HL-60 (cell line): ENCODE data around the gene EXOC2.

Source experiments
- DNase-seq, 2 experiments: peaks; one replicate each; pipeline ENCODE4 v3.0.0-alpha.2; 2010 to 2020; ENCODE audit warnings: low read depth in 1 of 2, low spot score in 1 of 2
- H3K27ac ChIP-seq: fragments of 250-450 bp; sonication (Bioruptor Pico); replicated peaks from 2 replicates; pipeline ENCODE4 v1.5.1; 2020; ENCODE audit warnings: mild to moderate bottlenecking, moderate library complexity
- H3K27me3 ChIP-seq: fragments of 250-450 bp; sonication (Bioruptor Pico); 2 replicates; pipeline ENCODE4 v1.5.1; 2021; ENCODE audit warnings: mild to moderate bottlenecking, moderate library complexity; ENCODE audit not compliant: insufficient read depth, poor library complexity, severe bottlenecking
- H3K4me3 ChIP-seq: replicated peaks from 2 replicates; pipeline ENCODE4 v1.5.1; 2011; ENCODE audit warnings: mild to moderate bottlenecking, control low read depth, low read length; ENCODE audit not compliant: insufficient read depth
- CTCF ChIP-seq: IDR thresholded peaks from one replicate; pipeline ENCODE4 v1.5.1; 2011; ENCODE audit warnings: low read length, control low read depth, inconsistent platforms; ENCODE audit not compliant: insufficient read depth
- GABPA ChIP-seq: IDR thresholded peaks from 2 replicates; pipeline ENCODE4 v1.6.1; 2012; ENCODE audit warnings: low read depth
- POLR2AphosphoS5 ChIP-seq: IDR thresholded peaks from 2 replicates; pipeline ENCODE4 v1.6.1; 2012; ENCODE audit warnings: low read depth
- REST ChIP-seq: IDR thresholded peaks from 2 replicates; pipeline ENCODE4 v1.6.1; 2012; ENCODE audit warnings: low read depth; ENCODE audit not compliant: insufficient replicate concordance
- SPI1 ChIP-seq: IDR thresholded peaks from 2 replicates; pipeline ENCODE4 v1.6.1; 2012; ENCODE audit warnings: low read depth, mild to moderate bottlenecking, borderline replicate concordance

Gene EXOC2

GRCh38 chr6:443621-444159 lies 249.2 kb downstream of the EXOC2 start:
- no peak overlapping the region for H3K4me3 ChIP-seq
- H3K27me3 ChIP-seq: no peaks in the 10 kb centered on the region
- no peak overlapping the region for H3K27ac ChIP-seq
- DNase-seq: no peak
- TF ChIP-seq CTCF (no peak), POLR2AphosphoS5 (no peak), GABPA (no peak), REST (no peak), SPI1 (no peak)

DNA sequence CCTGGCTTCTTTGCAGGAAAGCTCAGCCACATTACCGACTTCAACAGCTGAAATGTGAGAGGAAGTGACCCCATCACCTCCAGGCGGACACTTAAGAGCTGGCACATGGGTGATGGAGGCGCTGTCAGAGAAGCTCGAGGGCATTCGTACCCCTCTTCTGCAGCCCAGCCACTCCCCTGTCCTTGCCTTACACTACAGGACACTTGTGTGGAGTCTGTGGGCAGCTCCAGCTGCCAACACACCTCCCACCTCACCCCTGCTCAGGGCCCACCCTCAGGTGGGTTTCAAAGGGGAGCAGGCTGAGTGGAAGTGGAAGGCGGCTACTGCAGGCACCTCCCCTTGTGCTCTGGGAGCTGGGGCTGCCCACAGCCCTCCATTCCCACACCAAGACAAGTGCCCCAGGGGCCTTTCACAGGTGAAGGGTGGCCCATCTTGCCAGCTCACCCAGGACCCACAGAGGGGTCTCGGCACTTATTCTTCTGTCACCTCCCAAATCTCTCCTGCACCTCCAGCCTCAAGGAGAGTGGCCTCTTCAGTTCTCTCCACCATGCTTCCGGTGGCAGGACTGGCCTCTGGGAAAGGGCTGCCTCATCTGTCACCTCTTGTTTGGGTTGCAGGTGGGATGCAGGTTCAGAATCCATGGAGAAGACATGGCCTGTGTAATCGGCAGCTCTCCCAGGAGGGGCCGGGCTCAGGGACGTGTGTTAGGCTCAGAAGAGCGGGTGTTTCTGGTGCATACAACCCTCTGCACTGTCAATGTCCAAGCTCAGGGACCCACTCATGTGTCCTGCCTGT lies 251.6 kb downstream of the EXOC2 start:
- TF ChIP-seq CTCF (no peak), POLR2AphosphoS5 (no peak), SPI1 (no peak)
- no peaks in the 10 kb centered on the region for H3K27me3 ChIP-seq
- H3K27ac ChIP-seq: no peak overlapping the region
- DNase-seq: no peak
- H3K4me3 ChIP-seq: no peak overlapping the region

DNA sequence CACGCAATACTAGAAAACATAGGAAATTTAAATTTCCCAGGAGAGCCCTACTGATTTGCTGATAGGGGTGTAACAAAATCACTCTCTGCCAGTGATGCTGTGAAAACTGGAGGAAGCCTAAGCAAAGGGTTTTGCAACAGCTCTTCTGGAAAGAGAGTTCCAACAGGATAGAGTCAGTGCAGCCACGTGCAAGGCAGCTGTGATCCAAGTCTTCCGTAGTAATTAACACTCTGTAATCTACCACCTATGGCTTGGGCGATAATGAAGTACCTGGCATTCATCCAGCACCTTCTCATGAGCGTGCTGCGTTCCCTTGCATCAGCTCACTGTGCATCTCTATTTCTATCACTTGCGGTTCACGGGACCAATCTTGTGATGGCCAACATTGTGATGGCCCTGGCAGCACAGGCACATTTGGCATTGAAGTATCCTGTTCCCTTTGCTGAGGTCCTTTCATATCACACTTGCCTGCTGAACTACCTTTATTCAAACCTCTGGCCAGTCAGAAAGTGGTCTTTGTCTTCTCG lies 253.2 kb downstream of the EXOC2 start:
- no peaks in the 10 kb centered on the region for H3K27me3 ChIP-seq
- DNase-seq: no peak
- H3K27ac ChIP-seq: no peak overlapping the region
- no peak overlapping the region for H3K4me3 ChIP-seq
- no peak for TF ChIP-seq REST
- no peak for TF ChIP-seq GABPA
- TF ChIP-seq SPI1: no peak
- TF ChIP-seq POLR2AphosphoS5: no peak
- TF ChIP-seq CTCF: no peak
